Colonic mucosa (tissue), 4 donors: ENCODE data around the gene SH3GL3. TPM values are rescaled to one million over a fixed set of nuclear protein-coding genes. Genes with fewer than 3 reads are reported as not detected.

Source experiments
- DNase-seq: peaks from one replicate; pipeline ENCODE4 v3.0.0-alpha.2; 2020
- H3K27ac ChIP-seq: fragments of 200-600 bp; one replicate; pipeline ENCODE4 v1.8.0; 2021
- H3K27me3 ChIP-seq: fragments of 200-600 bp; one replicate; pipeline ENCODE4 v1.8.0; 2021
- H3K36me3 ChIP-seq: fragments of 200-600 bp; one replicate; pipeline ENCODE4 v1.8.0; 2021
- H3K4me1 ChIP-seq: fragments of 200-600 bp; one replicate; pipeline ENCODE4 v1.8.0; 2021; ENCODE audit warnings: mild to moderate bottlenecking
- H3K4me3 ChIP-seq: fragments of 200-600 bp; one replicate; pipeline ENCODE4 v1.8.0; 2021
- H3K9ac ChIP-seq, 2 donors: one replicate each; pipeline ENCODE4 v1.7.0; 2013; ENCODE audit warnings: control low read depth in 2 of 2, low read depth in 2 of 2, low read length in 2 of 2
- H3K9me3 ChIP-seq: fragments of 200-600 bp; one replicate; pipeline ENCODE4 v1.8.0; 2021
- intact Hi-C: fragments of 100-400 bp; cut with DNase I; formaldehyde crosslinking; loops from one replicate; pipeline ENCODE4 v1.14.1; 2022
- total RNA-seq, 2 donors: library from RNA; stranded (reverse); fragmentation: NEBNext Ultra II Directional in 1 of 2; extraction: Animal tissue kit (Norgen Biotek cat#: 25700) in 1 of 2; gene quantifications; one replicate each; pipeline ENCODE4 v1.2.1, GENCODE V29; 2021
- TF ChIP-seq, protein P1 (sequence below): fragments of 200-600 bp; IDR thresholded peaks from one replicate; pipeline ENCODE4 v1.8.0; 2022; ENCODE audit warnings: antibody characterized with exemption, mild to moderate bottlenecking
- donor health status: healthy.
- donor health status: DM: no; HTN: no; CAD: no.
- donor health status: DM: no; HTN: no; CAD: no.

The SH3GL3 gene
- total RNA-seq, 2 donors from 2014 or later: not detected

GRCh38 chr15:83549623-83550022 is 102.5 kb downstream of the SH3GL3 start:
- Histone ChIP-seq H3K4me1 (no peaks in the 10 kb centered on the region), H3K27ac (no peak overlapping the region), H3K27me3 (no peaks in the 10 kb centered on the region), H3K9ac (no peak overlapping the region), H3K36me3 (no peaks in the 10 kb centered on the region), H3K9me3 (no peaks in the 10 kb centered on the region), H3K4me3 (no peak overlapping the region)
- intact Hi-C loops: no loop called here
- DNase-seq: no peak
- TF ChIP-seq, protein P1, sequence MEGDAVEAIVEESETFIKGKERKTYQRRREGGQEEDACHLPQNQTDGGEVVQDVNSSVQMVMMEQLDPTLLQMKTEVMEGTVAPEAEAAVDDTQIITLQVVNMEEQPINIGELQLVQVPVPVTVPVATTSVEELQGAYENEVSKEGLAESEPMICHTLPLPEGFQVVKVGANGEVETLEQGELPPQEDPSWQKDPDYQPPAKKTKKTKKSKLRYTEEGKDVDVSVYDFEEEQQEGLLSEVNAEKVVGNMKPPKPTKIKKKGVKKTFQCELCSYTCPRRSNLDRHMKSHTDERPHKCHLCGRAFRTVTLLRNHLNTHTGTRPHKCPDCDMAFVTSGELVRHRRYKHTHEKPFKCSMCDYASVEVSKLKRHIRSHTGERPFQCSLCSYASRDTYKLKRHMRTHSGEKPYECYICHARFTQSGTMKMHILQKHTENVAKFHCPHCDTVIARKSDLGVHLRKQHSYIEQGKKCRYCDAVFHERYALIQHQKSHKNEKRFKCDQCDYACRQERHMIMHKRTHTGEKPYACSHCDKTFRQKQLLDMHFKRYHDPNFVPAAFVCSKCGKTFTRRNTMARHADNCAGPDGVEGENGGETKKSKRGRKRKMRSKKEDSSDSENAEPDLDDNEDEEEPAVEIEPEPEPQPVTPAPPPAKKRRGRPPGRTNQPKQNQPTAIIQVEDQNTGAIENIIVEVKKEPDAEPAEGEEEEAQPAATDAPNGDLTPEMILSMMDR: no peak

DNA sequence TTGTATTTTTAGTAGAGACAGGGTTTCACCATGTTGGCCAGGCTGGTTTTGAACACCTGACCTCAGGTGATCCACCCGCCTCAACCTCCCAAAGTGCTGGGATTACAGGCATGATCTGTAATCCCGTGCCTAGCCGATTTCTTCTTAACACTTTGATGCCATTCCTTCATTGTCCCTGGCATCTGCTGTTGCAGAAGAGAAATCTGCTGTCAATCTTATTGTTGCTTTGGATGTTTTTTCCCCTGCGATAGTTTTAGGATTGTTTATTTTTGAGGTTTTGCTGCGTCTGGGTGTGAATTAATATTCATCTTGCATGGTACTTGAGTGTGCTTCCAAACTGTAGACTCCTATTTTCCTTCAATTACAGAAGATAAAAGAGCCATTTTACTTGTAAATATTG is 107.4 kb downstream of the SH3GL3 start:
- intact Hi-C loops: no loop called here
- Histone ChIP-seq H3K4me3 (no peak overlapping the region), H3K36me3 (no peaks in the 10 kb centered on the region), H3K9me3 (no peaks in the 10 kb centered on the region), H3K9ac (no peak overlapping the region), H3K27ac (no peak overlapping the region), H3K4me1 (no peaks in the 10 kb centered on the region), H3K27me3 (no peaks in the 10 kb centered on the region)
- TF ChIP-seq, protein P1: no peak
- DNase-seq: no peak

DNA sequence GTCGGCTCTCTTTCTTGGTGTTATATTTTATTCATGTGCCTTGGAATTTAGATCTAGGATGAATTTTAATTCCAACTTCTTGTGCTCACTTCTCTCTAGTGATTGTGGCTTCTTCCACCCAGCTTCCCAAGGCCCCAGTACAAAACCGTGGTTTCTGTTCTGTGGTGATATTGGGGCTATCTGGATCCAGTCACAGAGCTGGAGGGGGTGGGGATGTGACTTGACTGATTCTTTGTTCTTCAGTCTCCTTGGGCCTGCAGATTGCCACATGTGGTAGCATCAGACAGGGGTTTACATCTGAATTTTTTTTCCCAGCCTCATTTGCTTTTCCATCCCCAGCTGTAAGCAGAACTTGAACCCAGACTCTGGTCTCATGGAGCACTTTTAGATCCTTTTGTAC is 108.2 kb downstream of the SH3GL3 start:
- intact Hi-C loops: no loop called here
- no peak for DNase-seq
- no peaks in the 10 kb centered on the region for H3K27me3 ChIP-seq
- H3K4me3 ChIP-seq: no peak overlapping the region
- H3K4me1 ChIP-seq: no peaks in the 10 kb centered on the region
- H3K9ac ChIP-seq: no peak overlapping the region
- H3K36me3 ChIP-seq: no peaks in the 10 kb centered on the region
- H3K9me3 ChIP-seq: no peaks in the 10 kb centered on the region
- no peak overlapping the region for H3K27ac ChIP-seq
- TF ChIP-seq, protein P1: no peak

GRCh38 chr15:83556068-83556467 is 108.9 kb downstream of the SH3GL3 start:
- intact Hi-C loops: no loop called here
- Histone ChIP-seq H3K36me3 (no peaks in the 10 kb centered on the region), H3K9ac (no peak overlapping the region), H3K27me3 (no peaks in the 10 kb centered on the region), H3K4me3 (no peak overlapping the region), H3K27ac (no peak overlapping the region), H3K4me1 (no peaks in the 10 kb centered on the region), H3K9me3 (no peaks in the 10 kb centered on the region)
- TF ChIP-seq, protein P1: no peak
- DNase-seq: no peak

DNA sequence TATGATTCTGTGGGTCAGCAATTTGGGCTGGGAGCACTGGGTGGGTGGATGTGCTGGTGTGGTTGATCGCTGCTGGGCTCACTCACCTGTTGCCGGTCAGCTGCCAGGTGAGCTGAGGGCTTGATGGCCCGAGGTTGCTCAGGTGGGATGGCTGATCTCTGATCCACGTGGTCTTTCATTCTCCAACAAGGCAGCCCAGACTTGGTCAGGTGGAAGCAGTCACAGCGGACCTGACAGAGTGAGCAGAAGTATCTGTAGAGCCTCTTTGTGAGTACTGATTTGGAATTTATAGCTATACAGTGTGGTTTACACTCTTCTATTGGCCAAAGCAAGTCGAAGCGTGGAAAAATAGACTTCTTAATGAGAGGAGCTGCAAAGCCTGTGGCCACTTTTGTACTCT is 109.6 kb downstream of the SH3GL3 start:
- H3K36me3 ChIP-seq: no peaks in the 10 kb centered on the region
- no peak overlapping the region for H3K27ac ChIP-seq
- H3K9me3 ChIP-seq: no peaks in the 10 kb centered on the region
- no peak overlapping the region for H3K9ac ChIP-seq
- H3K4me3 ChIP-seq: no peak overlapping the region
- H3K4me1 ChIP-seq: no peaks in the 10 kb centered on the region
- DNase-seq: no peak
- no peaks in the 10 kb centered on the region for H3K27me3 ChIP-seq
- intact Hi-C loops: no loop called here
- TF ChIP-seq, protein P1: no peak

- TF ChIP-seq, protein P1: no peak
- DNase-seq: no peak
- H3K27ac ChIP-seq: no peak overlapping the region
- H3K9ac ChIP-seq: no peak overlapping the region
- H3K9me3 ChIP-seq: no peaks in the 10 kb centered on the region
- no peak overlapping the region for H3K4me3 ChIP-seq
- H3K36me3 ChIP-seq: no peaks in the 10 kb centered on the region
- no peaks in the 10 kb centered on the region for H3K27me3 ChIP-seq
- no peaks in the 10 kb centered on the region for H3K4me1 ChIP-seq
- intact Hi-C loops: loop anchor here (2.0 kb wide), 1 partner anchor 119 kb away; no protein-coding TSS in a partner anchor
These were observed 111.0 kb downstream of the SH3GL3 start for GRCh38 chr15:83558146-83558545.
